CD4-positive, alpha-beta T cell (primary cell): ENCODE results near the gene MACROD2. TPM values are rescaled to one million over a fixed set of nuclear protein-coding genes. Genes with fewer than 3 reads are reported as not detected.

ENCODE experiments used
- ATAC-seq: fragments of 200-7000 bp; cut with Tn5 transposase; one replicate; pipeline ENCODE4 v1.10.0; 2022; ENCODE audit warnings: mild to moderate bottlenecking; ENCODE audit not compliant: poor library complexity
- CTCF ChIA-PET: fragments of 350-600 bp; sonication (Branson Sonifier 250); formaldehyde crosslinking; loops from one replicate; lab custom pipeline; 2021; ENCODE audit warnings: antibody characterized with exemption, inconsistent platforms; lab: Charles Lee
- POLR2A ChIA-PET: fragments of 350-600 bp; sonication (Branson Sonifier 250); formaldehyde crosslinking; loops from one replicate; lab custom pipeline; 2021; ENCODE audit warnings: antibody characterized with exemption, inconsistent platforms; lab: Charles Lee
- DNase-seq, 14 experiments: peaks; one replicate each; pipeline ENCODE4 v3.0.0-alpha.2; 2013 to 2020; ENCODE audit warnings: mixed read lengths in 2 of 14
- H3K27ac ChIP-seq, 2 donors: one replicate each; pipeline versions ENCODE4 v1.5.1 to v1.7.0; 2013; ENCODE audit warnings: low read length in 2 of 2, low read depth in 1 of 2, mild to moderate bottlenecking in 1 of 2
- H3K27me3 ChIP-seq, 2 experiments: 1 replicate in 1 of 2; 2 replicates in 1 of 2; pipeline versions ENCODE4 v1.6.1 to v1.7.0; 2013; ENCODE audit warnings: low read length in 2 of 2, control low read depth in 1 of 2, mild to moderate bottlenecking in 1 of 2, moderate library complexity in 1 of 2; ENCODE audit not compliant: insufficient read depth in 2 of 2, control insufficient read depth in 1 of 2
- H3K36me3 ChIP-seq: one replicate; pipeline ENCODE4 v1.6.1; 2013; ENCODE audit warnings: low read length, control low read depth; ENCODE audit not compliant: insufficient read depth
- H3K4me1 ChIP-seq: one replicate; pipeline ENCODE4 v1.6.1; 2013; ENCODE audit warnings: low read length, control low read depth; ENCODE audit not compliant: insufficient read depth
- H3K4me3 ChIP-seq: one replicate; pipeline ENCODE4 v1.5.1; 2013; ENCODE audit warnings: mild to moderate bottlenecking, low read length, moderate library complexity
- H3K9me3 ChIP-seq, 2 experiments: 1 replicate in 1 of 2; 2 replicates in 1 of 2; pipeline versions ENCODE4 v1.6.1 to v1.7.0; 2013; ENCODE audit warnings: low read length in 2 of 2, mild to moderate bottlenecking in 2 of 2, control low read depth in 1 of 2, moderate library complexity in 1 of 2; ENCODE audit not compliant: control insufficient read depth in 1 of 2, insufficient read depth in 1 of 2
- H3K27ac Mint-ChIP-seq: one replicate; pipeline ENCODE4 v1.8.0; 2020; ENCODE audit warnings: mixed read lengths
- H3K27me3 Mint-ChIP-seq: one replicate; pipeline ENCODE4 v1.8.0; 2021; ENCODE audit warnings: mixed read lengths
- H3K36me3 Mint-ChIP-seq: one replicate; pipeline ENCODE4 v1.8.0; 2021; ENCODE audit warnings: low read depth, mixed read lengths
- H3K4me1 Mint-ChIP-seq: one replicate; pipeline ENCODE4 v1.8.0; 2021; ENCODE audit warnings: low read depth, mixed read lengths
- H3K4me3 Mint-ChIP-seq: one replicate; pipeline ENCODE4 v1.8.0; 2020; ENCODE audit warnings: mild to moderate bottlenecking, mixed read lengths
- H3K9me3 Mint-ChIP-seq: one replicate; pipeline ENCODE4 v1.8.0; 2020; ENCODE audit warnings: mixed read lengths
- CTCF ChIP-seq: fragments of 200-600 bp; IDR thresholded peaks from one replicate; pipeline ENCODE4 v1.8.0; 2022; ENCODE audit warnings: antibody characterized with exemption, mild to moderate bottlenecking
- intact Hi-C, 2 experiments: fragments of 100-400 bp; cut with DNase I in 1 of 2; cut with micrococcal nuclease in 1 of 2; formaldehyde crosslinking; loops; one replicate each; pipeline versions ENCODE4 v1.15.1 to v1.9.0; 2023 to 2025; cut with DNase I, micrococcal nuclease
- total RNA-seq, 174 experiments: library from RNA in 2 of 174; stranded (reverse) in 2 of 174; gene quantifications; one replicate each; pipeline ENCODE4 v1.2.3 and lab custom pipeline; 2021 to 2026

MACROD2 gene
- total RNA-seq, 2 experiments from 2014 or later: not detected

- Histone ChIP-seq H3K27ac (no peak overlapping the region), H3K27me3 (no peaks in the 10 kb centered on the region), H3K9me3 (peaks cover 0 to 17% of the 10 kb centered on the region in 2 experiments), H3K4me1 (no peaks in the 10 kb centered on the region), H3K36me3 (no peaks in the 10 kb centered on the region), H3K4me3 (no peak overlapping the region)
- no peak for ATAC-seq
- no peaks in the 10 kb centered on the region for H3K27me3 Mint-ChIP-seq
- H3K4me1 Mint-ChIP-seq: no peaks in the 10 kb centered on the region
- peaks cover 3% of the 10 kb centered on the region for H3K9me3 Mint-ChIP-seq
- ChIA-PET CTCF (no interaction called here), POLR2A (no interaction called here)
- H3K36me3 Mint-ChIP-seq: no peaks in the 10 kb centered on the region
- no peak for DNase-seq
- H3K27ac Mint-ChIP-seq: no peak overlapping the region
- intact Hi-C loops: no loop called here
- H3K4me3 Mint-ChIP-seq: no peak overlapping the region
- TF ChIP-seq CTCF: no peak
Measured at GRCh38 chr20:14386726-14387125, 391.4 kb downstream of the MACROD2 start.

GRCh38 chr20:14401479-14402138 is 406.3 kb downstream of the MACROD2 start:
- ChIA-PET CTCF (no interaction called here), POLR2A (no interaction called here)
- no peaks in the 10 kb centered on the region for H3K4me1 Mint-ChIP-seq
- intact Hi-C loops: no loop called here
- no peak overlapping the region for H3K4me3 ChIP-seq
- H3K27ac Mint-ChIP-seq: no peak overlapping the region
- H3K9me3 ChIP-seq: no peaks in the 10 kb centered on the region
- no peaks in the 10 kb centered on the region for H3K27me3 ChIP-seq
- H3K36me3 ChIP-seq: no peaks in the 10 kb centered on the region
- H3K36me3 Mint-ChIP-seq: no peaks in the 10 kb centered on the region
- no peak for TF ChIP-seq CTCF
- H3K27me3 Mint-ChIP-seq: no peaks in the 10 kb centered on the region
- ATAC-seq (no peak), DNase-seq (no peak)
- no peak overlapping the region for H3K4me3 Mint-ChIP-seq
- no peak overlapping the region for H3K27ac ChIP-seq
- H3K9me3 Mint-ChIP-seq: peaks cover 20% of the 10 kb centered on the region
- H3K4me1 ChIP-seq: no peaks in the 10 kb centered on the region

GRCh38 chr20:14404515-14404914 is 409.2 kb downstream of the MACROD2 start:
- DNase-seq (no peak), ATAC-seq (no peak)
- Mint-ChIP-seq H3K27me3 (no peaks in the 10 kb centered on the region), H3K9me3 (peaks cover 14% of the 10 kb centered on the region), H3K27ac (no peak overlapping the region), H3K36me3 (no peaks in the 10 kb centered on the region), H3K4me1 (no peaks in the 10 kb centered on the region), H3K4me3 (no peak overlapping the region)
- Histone ChIP-seq H3K4me3 (no peak overlapping the region), H3K36me3 (no peaks in the 10 kb centered on the region), H3K27me3 (no peaks in the 10 kb centered on the region), H3K4me1 (no peaks in the 10 kb centered on the region), H3K27ac (no peak overlapping the region), H3K9me3 (no peaks in the 10 kb centered on the region)
- ChIA-PET POLR2A (no interaction called here), CTCF (no interaction called here)
- intact Hi-C loops: no loop called here
- TF ChIP-seq CTCF: no peak
